ENCODE data around the gene KCTD7.
"Not testable (repeated sequence)": the region's sequence is repeated elsewhere in the genome, so short reads cannot be mapped to it uniquely, and the experiment has no call there.

Gene KCTD7

GRCh38 chr7:66628361-66629221 is at the start of gene KCTD7:
Gene KCTD7 (plus strand): TSS chr7:66628881. CDS start chr7:66629065, 184 bp downstream.
- in situ Hi-C loops (cut with MboI; ENCODE audit: low sequenced_read_pairs) = no loop called here

- in situ Hi-C loops (cut with MboI; ENCODE audit: low sequenced_read_pairs) = not testable (repeated sequence)
These were observed 48.3 kb upstream of the KCTD7 start for GRCh38 chr7:66580380-66580779.

- in situ Hi-C loops (cut with MboI; ENCODE audit: low sequenced_read_pairs) = not testable (repeated sequence)
These were observed 45.7 kb upstream of the KCTD7 start for GRCh38 chr7:66582816-66583489.

GRCh38 chr7:66583490-66584110 is 45.1 kb upstream of the KCTD7 start:
- in situ Hi-C loops (cut with MboI; ENCODE audit: low sequenced_read_pairs) = no loop called here

GRCh38 chr7:66586181-66586580 is 42.5 kb upstream of the KCTD7 start:
- in situ Hi-C loops (cut with MboI; ENCODE audit: low sequenced_read_pairs) = no loop called here

- in situ Hi-C loops (cut with MboI; ENCODE audit: low sequenced_read_pairs) = not testable (repeated sequence)
These were observed 40.5 kb upstream of the KCTD7 start for GRCh38 chr7:66588226-66588625.

GRCh38 chr7:66588856-66589570 is 39.7 kb upstream of the KCTD7 start:
- in situ Hi-C loops (cut with MboI; ENCODE audit: low sequenced_read_pairs) = not testable (repeated sequence)

- in situ Hi-C loops (cut with MboI; ENCODE audit: low sequenced_read_pairs) = not testable (repeated sequence)
These were observed 38.2 kb upstream of the KCTD7 start for GRCh38 chr7:66590302-66591057.

GRCh38 chr7:66591058-66591798 is 37.5 kb upstream of the KCTD7 start:
- in situ Hi-C loops (cut with MboI; ENCODE audit: low sequenced_read_pairs) = not testable (repeated sequence)

- in situ Hi-C loops (cut with MboI; ENCODE audit: low sequenced_read_pairs) = no loop called here
These were observed 36.7 kb upstream of the KCTD7 start for GRCh38 chr7:66591799-66592596.

GRCh38 chr7:66592597-66593146 is 36.0 kb upstream of the KCTD7 start:
- in situ Hi-C loops (cut with MboI; ENCODE audit: low sequenced_read_pairs) = not testable (repeated sequence)

GRCh38 chr7:66594082-66594481 is 34.6 kb upstream of the KCTD7 start:
- in situ Hi-C loops (cut with MboI; ENCODE audit: low sequenced_read_pairs) = not testable (repeated sequence)

GRCh38 chr7:66597461-66597860 is 31.2 kb upstream of the KCTD7 start:
- in situ Hi-C loops (cut with MboI; ENCODE audit: low sequenced_read_pairs) = no loop called here

GRCh38 chr7:66602159-66602558 is 26.5 kb upstream of the KCTD7 start:
- in situ Hi-C loops (cut with MboI; ENCODE audit: low sequenced_read_pairs) = no loop called here

- in situ Hi-C loops (cut with MboI; ENCODE audit: low sequenced_read_pairs) = no loop called here
These were observed 24.5 kb upstream of the KCTD7 start for GRCh38 chr7:66604198-66604597.

- in situ Hi-C loops (cut with MboI; ENCODE audit: low sequenced_read_pairs) = not testable (repeated sequence)
These were observed 22.0 kb upstream of the KCTD7 start for GRCh38 chr7:66606540-66607291.

- in situ Hi-C loops (cut with MboI; ENCODE audit: low sequenced_read_pairs) = no loop called here
These were observed 19.5 kb upstream of the KCTD7 start for GRCh38 chr7:66609176-66609575.

GRCh38 chr7:66614596-66614995 is 14.1 kb upstream of the KCTD7 start:
- in situ Hi-C loops (cut with MboI; ENCODE audit: low sequenced_read_pairs) = not testable (repeated sequence)

Measured in HL-60/S4 (cell line).